Naive B cell (primary cell): ENCODE data around the gene NEK11. TPM values are rescaled to one million over a fixed set of nuclear protein-coding genes. Genes with fewer than 3 reads are reported as not detected.
"Not testable (repeated sequence)": the region's sequence is repeated elsewhere in the genome, so short reads cannot be mapped to it uniquely, and the experiment has no call there.

Source experiments
- ATAC-seq, 2 donors: fragments of 150-1000 bp; cut with Tn5 transposase; 2 replicates each; pipeline ENCODE4 v1.10.0; 2021; ENCODE audit warnings: low read depth in 2 of 2, mild to moderate bottlenecking in 2 of 2, moderate library complexity in 2 of 2
- DNase-seq: peaks from one replicate; pipeline ENCODE4 v3.0.0; 2022
- H3K27ac Mint-ChIP-seq, 6 donors: one replicate each; pipeline ENCODE4 v1.8.0; 2020 to 2022; ENCODE audit warnings: mild to moderate bottlenecking in 6 of 6, mixed read lengths in 6 of 6, moderate library complexity in 5 of 6, inconsistent platforms in 2 of 6
- H3K27me3 Mint-ChIP-seq, 3 donors: one replicate each; pipeline ENCODE4 v1.8.0; 2021 to 2022; ENCODE audit warnings: mixed read lengths in 3 of 3, mild to moderate bottlenecking in 1 of 3
- H3K36me3 Mint-ChIP-seq, 2 donors: one replicate each; pipeline ENCODE4 v1.8.0; 2020 to 2022; ENCODE audit warnings: mixed read lengths in 2 of 2, inconsistent platforms in 1 of 2, mild to moderate bottlenecking in 1 of 2
- H3K4me1 Mint-ChIP-seq, 3 donors: one replicate each; pipeline ENCODE4 v1.8.0; 2020 to 2022; ENCODE audit warnings: mixed read lengths in 3 of 3, inconsistent platforms in 1 of 3, mild to moderate bottlenecking in 1 of 3, moderate library complexity in 1 of 3
- H3K4me3 Mint-ChIP-seq, 8 donors: one replicate each; pipeline ENCODE4 v1.8.0; 2020 to 2022; ENCODE audit warnings: mild to moderate bottlenecking in 8 of 8, mixed read lengths in 8 of 8, moderate library complexity in 8 of 8, inconsistent platforms in 2 of 8
- H3K9me3 Mint-ChIP-seq, 7 donors: one replicate each; pipeline ENCODE4 v1.8.0; 2020 to 2022; ENCODE audit warnings: mixed read lengths in 7 of 7, mild to moderate bottlenecking in 5 of 7, inconsistent platforms in 2 of 7, moderate library complexity in 1 of 7
- polyA plus RNA-seq, 6 donors: library from polyadenylated mRNA; unstranded; fragments of 300-500 nt; fragmentation: Illumina TruSeq; gene quantifications; one replicate each; pipeline ENCODE4 v1.2.3, GENCODE V29; 2021; ENCODE audit warnings: low read depth in 6 of 6

NEK11 gene
- polyA plus RNA-seq, 6 donors from 2014 or later: 0.52 to 1.4 (median 0.89) TPM; not detected in 1

- Mint-ChIP-seq H3K27me3 (no peaks in the 10 kb centered on the region), H3K4me3 (peak overlapping the region in 5 of 8 donors; percentile 3 to 70 (median 24)), H3K4me1 (peaks cover 40 to 43% (median 42%) of the 10 kb centered on the region in 3 donors), H3K36me3 (peaks cover 16 to 22% of the 10 kb centered on the region in 2 donors), H3K27ac (peak overlapping the region in 3 of 6 donors; percentile 52 to 85 (median 80)), H3K9me3 (peaks cover 0 to 2% (median 0%) of the 10 kb centered on the region in 7 donors)
- ATAC-seq (peak; percentile 93 to 97), DNase-seq (peak; percentile 30)
Measured at GRCh38 chr3:131020122-131020693, 6.5 kb upstream of the NEK11 start.

GRCh38 chr3:131025539-131025938 is 1.1 kb upstream of the NEK11 start:
- Mint-ChIP-seq H3K27me3 (no peaks in the 10 kb centered on the region), H3K4me3 (peak overlapping the region; percentile 84 to 98 (median 94)), H3K9me3 (peaks cover 0 to 2% (median 0%) of the 10 kb centered on the region in 7 donors), H3K4me1 (peaks cover 49 to 56% (median 49%) of the 10 kb centered on the region in 3 donors), H3K36me3 (peaks cover 11 to 16% of the 10 kb centered on the region in 2 donors), H3K27ac (peak overlapping the region; percentile 97 to 99 (median 97))
- ATAC-seq (no peak), DNase-seq (no peak)

- no peak for DNase-seq
- Mint-ChIP-seq H3K4me3 (peak overlapping the region in 3 of 8 donors; percentile 24 to 41 (median 37)), H3K4me1 (peaks cover 30 to 34% (median 31%) of the 10 kb centered on the region in 3 donors), H3K27me3 (no peaks in the 10 kb centered on the region), H3K36me3 (peaks cover 11 to 12% of the 10 kb centered on the region in 2 donors), H3K27ac (peak overlapping the region in 4 of 6 donors; percentile 4 to 97 (median 82)), H3K9me3 (peaks cover 0 to 2% (median 0%) of the 10 kb centered on the region in 7 donors)
- no peak for ATAC-seq
Measured at GRCh38 chr3:131028844-131029243, 2.2 kb downstream of the NEK11 start.

- no peaks in the 10 kb centered on the region for H3K9me3 Mint-ChIP-seq
- ATAC-seq: no peak
- no peaks in the 10 kb centered on the region for H3K36me3 Mint-ChIP-seq
- no peak for DNase-seq
- no peaks in the 10 kb centered on the region for H3K27me3 Mint-ChIP-seq
- peaks cover 8 to 9% (median 9%) of the 10 kb centered on the region in 3 donors for H3K4me1 Mint-ChIP-seq
- no peak overlapping the region for H3K27ac Mint-ChIP-seq
- no peak overlapping the region for H3K4me3 Mint-ChIP-seq
Measured at GRCh38 chr3:131031660-131032059, 5.0 kb downstream of the NEK11 start.

- Mint-ChIP-seq H3K27me3 (no peaks in the 10 kb centered on the region), H3K4me3 (peak overlapping the region in 1 of 8 donors; percentile 52), H3K4me1 (no peaks in the 10 kb centered on the region), H3K27ac (no peak overlapping the region), H3K36me3 (no peaks in the 10 kb centered on the region), H3K9me3 (no peaks in the 10 kb centered on the region)
- ATAC-seq (peak; percentile 43 to 55), DNase-seq (peak; percentile 19)
Measured at GRCh38 chr3:131033480-131034080, 6.9 kb downstream of the NEK11 start.

- Mint-ChIP-seq H3K27me3 (no peaks in the 10 kb centered on the region), H3K27ac (peak overlapping the region in 1 of 6 donors; percentile 35), H3K4me1 (no peaks in the 10 kb centered on the region), H3K36me3 (no peaks in the 10 kb centered on the region), H3K9me3 (no peaks in the 10 kb centered on the region), H3K4me3 (no peak overlapping the region)
- DNase-seq (no peak), ATAC-seq (no peak)
Measured at GRCh38 chr3:131036200-131036816, 9.6 kb downstream of the NEK11 start.

GRCh38 chr3:131036986-131037385 is 10.3 kb downstream of the NEK11 start:
- Mint-ChIP-seq H3K36me3 (no peaks in the 10 kb centered on the region), H3K27ac (no peak overlapping the region), H3K4me3 (no peak overlapping the region), H3K9me3 (no peaks in the 10 kb centered on the region), H3K4me1 (no peaks in the 10 kb centered on the region), H3K27me3 (no peaks in the 10 kb centered on the region)
- ATAC-seq (no peak), DNase-seq (no peak)

- ATAC-seq: no peak
- Mint-ChIP-seq H3K27ac (no peak overlapping the region), H3K36me3 (peaks cover 0 to 4% of the 10 kb centered on the region in 2 donors), H3K4me3 (no peak overlapping the region), H3K9me3 (no peaks in the 10 kb centered on the region), H3K4me1 (no peaks in the 10 kb centered on the region), H3K27me3 (peaks cover 0 to 4% (median 3%) of the 10 kb centered on the region in 3 donors)
- DNase-seq: no peak
Measured at GRCh38 chr3:131038326-131038725, 11.6 kb downstream of the NEK11 start.

GRCh38 chr3:131042271-131042985 is 15.8 kb downstream of the NEK11 start:
- not testable (repeated sequence) for DNase-seq, H3K4me1 Mint-ChIP-seq, H3K9me3 Mint-ChIP-seq, ATAC-seq, H3K27ac Mint-ChIP-seq, H3K4me3 Mint-ChIP-seq
- Mint-ChIP-seq H3K27me3 (peaks cover 15 to 24% (median 20%) of the 10 kb centered on the region in 3 donors), H3K36me3 (peaks cover 0 to 17% of the 10 kb centered on the region in 2 donors)

- ATAC-seq (no peak), DNase-seq (no peak)
- Mint-ChIP-seq H3K4me3 (no peak overlapping the region), H3K27ac (no peak overlapping the region), H3K36me3 (peaks cover 0 to 21% of the 10 kb centered on the region in 2 donors), H3K27me3 (peaks cover 19 to 29% (median 20%) of the 10 kb centered on the region in 3 donors), H3K9me3 (peaks cover 0 to 7% (median 3%) of the 10 kb centered on the region in 7 donors), H3K4me1 (peaks cover 0 to 5% (median 0%) of the 10 kb centered on the region in 3 donors)
Measured at GRCh38 chr3:131047582-131047981, 20.9 kb downstream of the NEK11 start.

GRCh38 chr3:131048030-131048429 is 21.4 kb downstream of the NEK11 start:
- peaks cover 0 to 7% (median 3%) of the 10 kb centered on the region in 7 donors for H3K9me3 Mint-ChIP-seq
- ATAC-seq: no peak
- peaks cover 0 to 20% of the 10 kb centered on the region in 2 donors for H3K36me3 Mint-ChIP-seq
- peaks cover 0 to 5% (median 0%) of the 10 kb centered on the region in 3 donors for H3K4me1 Mint-ChIP-seq
- no peak overlapping the region for H3K4me3 Mint-ChIP-seq
- no peak for DNase-seq
- no peak overlapping the region for H3K27ac Mint-ChIP-seq
- H3K27me3 Mint-ChIP-seq: peaks cover 19 to 28% (median 20%) of the 10 kb centered on the region in 3 donors

GRCh38 chr3:131050001-131050400 is 23.3 kb downstream of the NEK11 start:
- Mint-ChIP-seq H3K36me3 (peaks cover 0 to 6% of the 10 kb centered on the region in 2 donors), H3K9me3 (peaks cover 0 to 2% (median 0%) of the 10 kb centered on the region in 7 donors), H3K4me3 (no peak overlapping the region), H3K27ac (no peak overlapping the region), H3K27me3 (peaks cover under 1 to 13% (median 12%) of the 10 kb centered on the region in 3 donors), H3K4me1 (peaks cover 0 to 5% (median 0%) of the 10 kb centered on the region in 3 donors)
- DNase-seq: no peak
- ATAC-seq: no peak
